Right ventricle myocardium inferior (tissue), 1 donor: ENCODE data around the gene RCC2. TPM values are rescaled to one million over a fixed set of nuclear protein-coding genes. Genes with fewer than 3 reads are reported as not detected.
A peak's percentile ranks its signal among the peaks of the same experiment; 100 is the strongest.
"Not testable (repeated sequence)": the region's sequence is repeated elsewhere in the genome, so short reads cannot be mapped to it uniquely, and the experiment has no call there.

Source experiments
- ATAC-seq: fragments of 200-7000 bp; cut with Tn5 transposase; one replicate; pipeline ENCODE4 v1.9.1; 2020; ENCODE audit warnings: mild to moderate bottlenecking, moderate library complexity
- DNase-seq: peaks from one replicate; pipeline ENCODE4 v3.0.0; 2021; ENCODE audit errors: missing footprints
- intact Hi-C: fragments of 100-400 bp; cut with DNase I; formaldehyde crosslinking; loops from one replicate; pipeline ENCODE4 v1.11.0; 2022
- total RNA-seq: library from RNA; stranded (reverse); fragmentation: NEBNext Ultra II Directional; extraction: Animal tissue kit (Norgen Biotek cat#: 25700); gene quantifications from one replicate; pipeline ENCODE4 v1.2.1, GENCODE V29; 2021
- donor health status: DM: no; HTN: yes; CAD: no; lungs with severe emphysema.

RCC2 gene
- total RNA-seq, 1 donor from 2014 or later: 12.7 TPM

DNA sequence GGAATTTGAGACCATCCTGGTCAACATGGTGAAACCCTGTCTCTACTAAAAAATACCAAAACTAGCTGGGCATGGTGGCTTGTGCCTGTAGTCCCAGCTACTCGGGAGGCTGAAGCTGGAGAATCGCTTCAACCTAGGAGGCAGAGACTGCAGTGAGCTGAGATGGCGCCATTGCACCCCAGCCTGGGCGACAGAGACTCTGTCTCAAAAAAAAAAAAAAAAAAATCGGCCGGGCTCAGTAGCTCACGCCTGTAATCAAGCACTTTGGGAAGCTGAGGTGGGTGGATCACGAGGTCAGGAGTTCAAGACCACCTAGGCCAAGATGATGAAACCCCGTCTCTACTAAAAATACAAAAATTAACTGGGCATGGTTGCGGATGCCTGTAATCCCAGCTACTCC, 12.7 kb upstream of the RCC2 start:
- DNase-seq, ATAC-seq, intact Hi-C loops: not testable (repeated sequence)

DNA sequence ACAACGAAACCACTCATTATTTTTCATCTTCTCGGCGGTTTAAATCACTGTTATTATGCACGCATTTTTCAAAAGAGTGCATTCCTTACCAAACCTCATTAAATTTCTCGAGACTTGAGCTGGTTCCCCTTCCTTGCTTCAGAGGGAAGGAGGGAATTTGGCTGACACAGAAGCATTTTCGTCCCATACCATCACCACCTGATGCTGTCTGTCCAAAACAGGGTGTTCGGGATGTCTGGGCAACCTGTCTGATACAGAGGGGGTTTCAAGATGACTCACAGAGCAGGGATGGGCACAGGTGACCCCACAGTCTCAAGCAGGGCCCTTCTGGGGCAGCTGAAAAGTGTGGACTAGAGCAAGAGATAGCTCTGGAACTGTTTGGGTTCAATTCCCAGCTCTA, 12.3 kb upstream of the RCC2 start:
- no peak for DNase-seq
- intact Hi-C loops: no loop called here
- ATAC-seq: no peak

DNA sequence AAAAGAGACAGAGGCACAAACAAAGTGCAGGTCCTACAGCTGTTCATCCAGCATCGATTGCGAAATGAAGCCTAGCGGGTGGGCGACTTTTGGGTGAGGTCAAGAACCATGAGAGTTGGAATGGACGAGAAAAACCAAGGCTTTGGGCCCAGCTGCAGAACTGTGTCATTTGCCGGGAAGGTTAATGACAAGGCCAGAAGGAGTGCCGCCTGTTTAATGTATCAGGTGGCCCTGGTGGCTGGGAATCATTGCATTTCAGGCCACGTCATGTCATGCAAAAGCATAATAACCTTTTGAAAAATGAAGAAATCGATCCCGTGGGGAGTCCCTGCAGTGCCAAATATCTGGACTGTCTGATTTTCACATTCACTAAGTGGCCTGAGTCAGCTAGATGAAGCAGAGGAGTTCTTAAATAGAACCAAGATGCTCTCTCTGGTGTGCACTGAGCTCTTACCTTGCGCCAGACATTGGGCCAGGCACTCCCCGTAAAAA, 8.1 kb upstream of the RCC2 start:
- intact Hi-C loops: no loop called here
- DNase-seq (no peak), ATAC-seq (no peak)

DNA sequence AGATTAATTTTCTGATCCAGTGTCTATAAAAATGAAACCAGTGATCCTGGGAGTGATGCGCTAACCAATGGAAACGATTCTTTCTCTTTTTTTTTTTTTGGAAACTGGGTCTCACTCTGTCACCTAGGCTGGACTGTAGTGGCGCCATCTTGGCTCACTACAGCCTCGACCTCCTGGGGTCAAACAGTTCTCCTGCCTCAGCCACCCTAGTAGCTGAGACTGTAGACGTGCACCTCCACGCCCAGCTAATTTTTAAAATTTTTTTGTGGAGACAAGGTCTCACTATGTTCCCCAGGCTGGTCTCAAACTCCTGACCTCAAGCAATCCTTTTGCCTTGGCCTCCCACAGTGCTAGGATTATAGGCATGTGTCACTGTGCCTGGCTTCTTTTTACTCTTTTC, 3.4 kb upstream of the RCC2 start:
- DNase-seq: no peak
- ATAC-seq: no peak
- intact Hi-C loops: no loop called here

DNA sequence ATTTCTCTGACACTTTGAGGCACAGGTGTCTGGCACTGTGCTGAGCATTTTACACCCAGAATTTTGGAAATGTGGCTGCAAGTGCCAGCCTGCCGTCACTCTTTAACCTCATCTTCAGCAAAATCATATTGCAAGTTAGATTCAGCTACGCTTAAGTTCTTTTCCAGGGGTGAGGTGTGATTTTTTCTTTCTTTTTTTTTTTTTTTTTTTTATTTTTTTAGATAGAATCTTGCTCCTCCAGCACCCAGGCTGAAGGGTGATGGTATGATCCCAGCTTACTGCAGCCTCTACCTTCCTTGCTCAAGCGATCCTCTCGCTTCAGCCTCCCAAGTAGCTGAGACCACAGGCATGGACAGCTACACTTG, 2.5 kb upstream of the RCC2 start:
- DNase-seq: no peak
- no peak for ATAC-seq
- intact Hi-C loops: no loop called here

DNA sequence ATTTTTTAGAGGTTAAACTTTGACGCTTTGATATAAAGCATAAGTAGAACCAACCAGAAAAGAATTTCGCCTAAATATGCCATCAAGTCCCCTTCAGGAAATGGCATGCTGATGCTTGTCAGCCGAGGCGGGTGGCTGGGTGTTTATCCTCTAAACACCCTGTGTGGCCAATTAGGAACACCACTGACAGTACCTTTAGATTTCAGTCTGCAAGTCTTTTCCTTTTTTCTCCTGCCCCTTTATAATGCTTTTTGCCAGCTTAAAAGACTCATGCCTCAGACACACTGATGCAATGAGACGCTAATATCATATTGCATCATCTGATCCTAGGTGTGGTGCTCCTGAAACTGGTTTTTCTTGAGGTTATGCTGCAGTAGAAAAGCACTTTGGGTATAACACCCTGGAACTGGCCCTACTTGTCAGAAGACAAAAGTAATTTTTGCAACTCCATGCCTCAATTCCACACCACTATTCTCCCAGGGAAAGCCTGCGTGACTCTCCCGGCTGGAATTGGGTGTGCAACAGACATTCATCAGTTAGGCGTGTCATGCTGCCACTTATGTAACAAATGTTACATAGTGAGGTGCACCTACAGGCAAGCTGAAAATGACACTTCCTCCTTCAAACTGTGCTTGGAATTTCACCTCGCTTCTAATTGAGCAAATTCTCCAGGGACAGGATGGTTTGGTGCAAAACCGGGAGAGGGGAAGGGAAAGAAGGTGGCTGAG, 2.0 kb upstream of the RCC2 start:
- DNase-seq (no peak), ATAC-seq (no peak)
- intact Hi-C loops: no loop called here

DNA sequence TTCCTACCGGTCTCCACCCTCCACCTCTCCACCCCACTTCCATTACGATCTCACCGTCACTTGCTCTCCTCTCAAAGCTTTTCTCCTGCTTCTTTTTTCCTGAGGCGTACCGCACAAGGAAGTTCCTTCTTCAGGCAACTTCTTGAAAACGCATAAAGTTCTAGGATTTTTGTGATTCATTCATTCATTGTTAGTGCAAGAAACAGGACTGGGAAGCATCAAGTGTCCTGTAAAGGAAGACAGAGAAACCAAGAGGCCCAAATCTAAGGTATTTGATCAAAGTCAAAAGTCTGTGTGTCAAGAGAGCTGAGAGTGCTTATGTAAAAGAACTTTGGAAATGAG, 1.3 kb upstream of the RCC2 start:
- ATAC-seq (no peak), DNase-seq (no peak)
- intact Hi-C loops: no loop called here

DNA sequence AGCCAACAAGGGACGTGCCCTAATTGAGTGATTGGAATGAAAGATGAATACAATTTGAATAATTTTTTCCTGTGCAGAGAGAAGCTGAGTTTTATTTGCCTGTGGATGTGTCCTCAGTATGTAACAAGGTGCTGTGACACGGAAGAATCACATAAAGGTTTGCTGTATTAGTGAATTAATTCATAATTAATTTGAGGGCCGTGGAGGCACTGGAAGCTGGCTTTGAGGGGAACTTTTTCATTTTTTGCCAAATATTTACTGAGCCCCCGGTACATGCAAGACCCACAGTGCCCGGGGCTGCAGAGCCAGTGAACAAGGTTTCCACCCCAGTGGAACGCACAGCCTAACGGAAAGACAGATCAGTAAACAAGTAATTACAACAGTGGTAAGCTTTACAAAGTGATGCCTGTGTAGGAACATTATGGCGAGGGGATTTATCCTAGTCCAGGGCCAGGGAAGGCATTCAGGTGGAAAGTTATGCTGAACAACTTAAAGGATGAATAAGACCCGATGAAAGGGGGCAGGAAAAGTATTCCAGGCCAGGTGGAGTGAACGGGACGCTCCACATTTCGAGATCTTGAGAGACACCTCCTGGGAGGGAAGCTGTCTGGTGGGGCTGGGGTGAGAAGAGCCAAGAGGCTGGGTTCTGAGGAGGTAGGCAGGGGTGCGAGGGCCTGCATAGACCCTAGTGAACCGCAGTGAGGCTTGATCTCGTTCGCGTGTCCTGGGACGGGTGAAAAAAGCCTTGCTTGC, 773 bp upstream of the RCC2 start:
- no peak for DNase-seq
- ATAC-seq: no peak
- intact Hi-C loops: no loop called here

DNA sequence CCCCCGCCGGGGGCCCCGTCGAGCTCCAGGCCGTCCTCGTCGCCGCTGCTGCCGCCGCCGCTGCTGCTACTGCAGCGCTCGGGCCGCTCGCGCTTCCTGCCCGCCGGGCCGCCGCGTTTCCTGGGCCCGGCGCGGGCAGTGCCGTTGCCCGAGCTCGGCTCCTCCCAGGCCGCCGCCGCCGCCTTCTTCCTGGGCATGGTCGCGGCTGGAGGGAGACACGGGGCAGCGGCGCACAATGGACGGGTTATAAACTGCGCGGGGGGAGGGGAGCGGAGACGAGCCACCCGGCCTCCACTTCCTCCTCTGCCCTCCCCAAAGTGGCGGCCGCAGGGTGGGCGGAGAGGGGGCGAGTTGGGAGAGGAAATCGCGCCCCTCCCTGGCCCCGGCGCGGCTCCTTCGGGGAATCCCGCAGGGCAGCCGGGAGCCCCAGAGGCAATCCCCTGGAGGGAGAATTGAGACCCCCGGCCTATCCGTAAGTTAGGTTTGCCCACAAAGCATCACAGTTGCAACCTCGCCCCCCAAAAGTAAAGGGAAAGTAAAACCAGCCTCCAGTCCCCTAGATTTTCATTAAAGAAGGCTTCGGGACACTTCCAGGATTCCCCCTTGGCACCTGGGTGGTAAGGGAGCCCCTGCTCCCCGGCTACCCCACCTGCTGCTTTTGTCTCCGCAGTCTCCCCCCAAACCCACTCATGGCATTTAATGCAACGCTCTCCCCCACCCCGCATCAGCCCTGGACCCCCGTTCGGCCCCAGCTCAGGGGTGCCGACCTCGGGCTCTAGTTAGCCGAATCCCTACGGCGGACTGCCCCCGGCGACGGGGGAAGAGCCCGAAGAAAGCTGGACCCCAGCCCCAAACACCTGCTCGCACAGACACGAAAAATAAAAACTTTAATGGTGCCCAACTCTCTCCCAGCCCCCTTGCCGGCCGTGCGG, 893 bp downstream of the RCC2 start:
- peak; percentile 82 for DNase-seq
- peak; percentile 54 for ATAC-seq
- intact Hi-C loops: loop anchor here (1.0 kb wide), 1 partner anchor 18 kb away; no protein-coding TSS in a partner anchor

DNA sequence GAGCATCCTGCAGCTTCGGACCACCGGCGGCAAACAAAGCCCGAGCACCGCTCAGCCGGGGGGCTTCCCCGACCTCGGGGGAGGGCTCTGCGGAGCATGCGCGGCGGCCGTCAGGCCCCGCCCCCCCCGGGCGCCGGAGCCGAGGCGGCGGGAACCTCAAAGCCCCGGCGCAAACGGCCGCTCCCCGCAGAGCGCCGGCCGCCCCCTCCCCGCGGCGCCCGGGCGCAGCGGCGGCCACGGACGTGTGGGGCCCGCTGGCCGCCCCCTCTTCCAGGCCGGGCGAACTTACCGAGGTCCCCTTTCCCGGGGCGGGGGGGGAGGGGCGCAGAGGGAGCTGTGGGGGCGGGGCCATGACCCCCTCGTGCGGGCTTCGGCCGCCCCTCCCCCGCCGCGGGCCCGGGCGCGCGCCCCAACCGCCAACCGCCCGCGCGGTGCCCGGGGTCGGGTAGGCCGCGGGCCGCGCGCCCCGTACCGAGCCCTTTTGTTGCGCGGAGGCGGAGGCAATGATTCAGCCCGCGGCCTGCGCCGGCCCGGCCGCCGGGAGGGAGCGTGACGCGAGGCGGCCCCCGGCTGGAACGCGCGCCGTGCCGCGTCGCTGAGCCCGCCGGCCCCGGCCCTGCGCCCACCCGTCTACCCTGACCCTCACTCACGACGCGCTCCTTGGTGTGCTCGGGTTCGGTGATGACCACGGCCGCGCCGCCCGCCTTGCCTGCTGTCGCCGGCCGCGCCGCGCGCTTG, 1.7 kb downstream of the RCC2 start:
- ATAC-seq (peak; percentile 36), DNase-seq (peak; percentile 73)
- intact Hi-C loops: no loop called here

DNA sequence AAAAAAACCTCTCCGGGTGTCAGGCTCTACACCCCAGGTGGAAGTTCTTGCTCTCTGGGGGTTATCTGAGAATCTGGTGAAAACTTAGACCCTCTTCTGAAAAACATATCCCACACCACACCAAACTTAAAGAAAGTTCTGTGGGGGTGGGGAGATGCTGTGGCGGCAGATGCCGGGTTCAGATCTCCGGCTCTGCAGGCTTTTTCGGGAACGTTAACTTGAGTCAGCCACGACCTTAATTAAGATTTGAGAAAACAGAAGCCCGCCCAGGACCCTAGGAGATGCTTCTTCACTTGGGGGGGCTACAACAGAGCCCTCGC, 2.3 kb downstream of the RCC2 start:
- intact Hi-C loops: no loop called here
- DNase-seq: no peak
- no peak for ATAC-seq

DNA sequence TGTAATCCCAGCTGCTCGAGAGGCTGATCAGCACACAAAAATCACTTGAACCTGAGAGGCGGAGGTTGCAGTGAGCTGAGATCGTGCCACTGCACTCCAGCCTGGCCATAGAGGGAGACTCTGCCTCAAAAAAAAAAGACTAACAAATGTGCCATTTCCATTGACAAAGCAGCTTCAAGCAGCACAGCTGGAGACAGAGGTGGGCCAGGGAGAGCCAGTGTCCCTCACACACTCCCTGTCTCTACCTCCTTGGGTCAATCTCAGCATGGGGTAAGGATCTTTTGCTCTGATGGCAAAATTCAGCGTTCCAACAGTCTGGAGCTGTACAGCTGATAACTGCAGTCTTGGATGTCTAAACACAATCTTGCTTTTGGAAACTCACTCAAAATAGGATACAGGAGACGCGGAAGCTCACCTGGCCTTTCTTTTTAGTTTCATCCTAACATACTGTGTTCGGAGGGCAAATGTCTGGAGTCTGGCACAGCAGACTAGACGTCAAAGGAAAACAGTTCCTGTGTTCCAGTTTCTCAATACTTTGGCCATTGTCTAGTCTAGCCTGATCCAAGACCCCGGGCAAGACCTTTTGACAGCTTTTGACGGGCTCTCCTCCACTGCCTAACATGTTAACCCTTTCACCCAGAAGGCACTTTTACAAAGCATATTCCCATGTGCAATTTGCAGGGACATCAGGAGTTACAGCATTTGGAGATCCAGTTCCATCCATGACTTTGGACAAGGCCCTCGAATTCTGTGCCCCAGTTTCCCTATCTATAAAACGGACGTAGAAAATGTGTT, 2.9 kb downstream of the RCC2 start:
- ATAC-seq: no peak
- intact Hi-C loops: no loop called here
- no peak for DNase-seq

DNA sequence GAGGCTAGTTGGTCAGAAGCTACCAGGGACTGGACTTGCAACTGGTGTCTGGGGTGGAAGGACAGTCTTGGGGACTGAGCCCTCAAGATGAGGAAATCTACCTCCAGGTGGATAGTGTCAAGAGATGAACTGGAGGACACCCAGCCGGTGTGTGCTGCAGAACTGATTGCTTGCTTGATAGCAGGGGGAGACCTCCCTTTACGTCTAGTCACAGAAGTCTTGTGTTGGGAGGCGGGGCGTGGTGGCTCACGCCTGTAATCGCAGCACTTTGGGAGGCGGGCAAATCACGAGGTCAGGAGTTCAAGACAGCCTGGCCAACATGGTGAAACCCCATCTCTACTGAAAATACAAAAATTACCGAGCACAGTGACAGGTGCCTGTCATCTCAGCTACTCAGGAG, 4.9 kb downstream of the RCC2 start:
- ATAC-seq (no peak), DNase-seq (no peak)

DNA sequence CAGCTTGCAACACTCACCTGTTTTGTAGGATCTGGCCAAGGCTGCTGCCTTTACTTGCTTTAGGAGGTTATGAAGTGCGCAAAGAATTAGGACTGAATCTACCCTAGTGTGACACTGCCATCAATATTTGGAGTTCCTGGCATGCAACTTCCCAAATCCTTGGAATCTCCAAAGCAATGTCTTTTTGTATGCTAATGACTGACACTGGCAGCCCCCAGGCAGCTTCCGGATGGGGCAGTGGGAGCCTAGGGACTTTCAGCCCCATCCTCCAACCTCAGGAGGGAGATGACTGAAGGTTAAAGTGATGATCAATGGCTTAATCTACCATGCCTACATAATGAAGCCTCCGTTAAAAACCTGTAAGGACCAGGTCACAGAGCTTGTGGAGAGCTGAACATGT, 5.5 kb downstream of the RCC2 start:
- intact Hi-C loops: no loop called here
- no peak for DNase-seq
- no peak for ATAC-seq

More for the DNA sequence above, 4.9 kb downstream of the RCC2 start:
- intact Hi-C loops: no loop called here

DNA sequence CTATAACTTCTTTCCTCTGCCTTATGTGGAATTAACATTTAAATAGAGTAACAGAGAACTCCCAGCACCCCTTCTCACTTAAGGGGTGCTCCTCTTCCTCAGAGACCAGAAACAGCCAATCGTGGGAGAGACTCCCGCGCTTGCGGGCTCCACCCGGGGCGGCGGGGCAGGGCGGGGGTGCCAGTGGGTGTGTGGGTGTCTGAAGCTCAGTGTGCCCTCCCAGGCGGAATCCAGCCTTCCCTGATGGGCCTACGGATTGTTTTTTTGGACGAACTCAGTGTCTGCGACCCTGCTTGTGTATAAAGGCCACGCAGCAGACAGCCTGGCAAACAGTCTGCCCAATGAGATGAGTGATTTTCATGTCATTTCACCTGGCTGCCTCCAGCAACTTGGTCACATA, 6.2 kb downstream of the RCC2 start:
- ATAC-seq (no peak), DNase-seq (no peak)
- intact Hi-C loops: no loop called here

DNA sequence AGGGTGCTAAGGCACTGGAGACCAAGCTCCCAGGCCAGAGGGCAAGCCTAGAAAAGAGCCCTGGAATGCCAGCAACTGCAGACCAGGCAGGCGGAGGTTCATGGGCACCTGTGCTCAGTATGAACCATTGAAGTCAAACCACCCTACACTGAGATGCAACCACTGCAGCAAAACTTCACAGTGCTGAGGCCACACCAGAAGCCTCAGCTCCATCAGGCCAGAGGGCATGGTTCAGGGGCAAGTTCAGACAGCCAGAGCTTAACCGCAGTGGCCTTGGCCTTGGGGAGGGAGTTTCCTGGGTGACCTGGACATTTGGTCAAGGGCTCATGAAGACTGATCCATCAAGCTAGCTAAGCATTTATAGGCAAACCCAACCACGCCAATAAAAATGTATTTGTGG, 7.1 kb downstream of the RCC2 start:
- ATAC-seq (no peak), DNase-seq (no peak)
- intact Hi-C loops: no loop called here

DNA sequence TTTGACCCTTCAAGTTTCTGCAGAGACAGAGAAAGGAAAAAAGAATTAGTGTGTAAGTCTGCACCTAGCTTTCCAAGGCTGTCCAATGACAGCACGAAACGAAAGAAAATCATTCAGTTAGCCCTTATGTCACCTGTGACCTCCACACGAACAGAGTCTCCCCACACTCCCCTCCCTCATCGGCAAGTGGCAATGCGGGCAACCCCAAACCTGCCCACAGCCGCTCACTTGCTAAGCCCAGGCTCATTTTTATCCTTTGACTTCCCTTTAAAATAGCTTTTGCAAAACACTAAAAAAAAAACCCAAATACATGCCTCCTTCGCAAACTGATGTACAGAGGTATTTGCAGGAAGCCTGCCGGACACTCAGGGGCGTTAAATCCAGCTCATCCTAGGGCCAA, 10.3 kb downstream of the RCC2 start:
- DNase-seq: no peak
- intact Hi-C loops: loop anchor here (10.0 kb wide), 1 partner anchor 186 kb away; no protein-coding TSS in a partner anchor
- no peak for ATAC-seq
